Measurements from ENCODE around the gene KCNJ1. TPM values are rescaled to one million over a fixed set of nuclear protein-coding genes. Genes with fewer than 3 reads are reported as not detected.

The KCNJ1 gene
- total and polyA plus RNA-seq, 2 donors (not counting 1 experiment from before 2014, with no cell fraction given): not detected

DNA sequence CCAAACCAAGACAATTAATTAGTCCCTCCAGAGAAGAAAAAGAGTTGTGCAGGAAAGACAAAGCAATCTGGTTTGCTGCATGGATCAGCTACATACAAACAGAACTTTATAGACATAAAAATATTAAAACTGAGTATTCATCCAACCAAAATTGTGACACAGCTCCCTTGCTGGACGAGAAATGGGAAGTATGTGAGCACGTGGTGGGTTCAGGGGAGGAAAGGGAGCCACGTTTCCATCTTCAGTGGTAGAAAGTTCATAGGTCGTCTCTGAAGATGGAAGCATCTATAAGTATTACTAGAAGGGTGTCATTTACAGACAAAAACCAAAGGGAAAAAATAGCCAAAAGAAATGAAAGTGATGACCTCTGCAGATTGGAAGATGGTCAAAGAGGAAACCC is 17.0 kb upstream of the KCNJ1 start:
- no peak overlapping the region for H2AFZ ChIP-seq (ENCODE audit: low read length)
- no peaks in the 10 kb centered on the region for H3K9me3 ChIP-seq (ENCODE audit: control insufficient read depth, insufficient read depth, low read depth, low read length)
- no peak for TF ChIP-seq EZH2 (IDR thresholded peaks at IDR 0.05; ENCODE audit: low read length, missing control alignments)
- peaks cover 18% of the 10 kb centered on the region for H3K27me3 ChIP-seq (ENCODE audit: control insufficient read depth, insufficient read depth, low read length)
- H3K4me2 ChIP-seq (ENCODE audit: extremely low read depth, insufficient read depth, low read length): no peak overlapping the region
- H3K9ac ChIP-seq (ENCODE audit: insufficient read depth, low read length): no peak overlapping the region
- no peak for DNase-seq (ENCODE audit: low read depth in 2 of 2)
- no peaks in the 10 kb centered on the region for H4K20me1 ChIP-seq (ENCODE audit: control insufficient read depth, extremely low read depth, insufficient read depth, low read length)
- no peak overlapping the region for H3K4me3 ChIP-seq (replicated peaks in 1 of 4; ENCODE audit: control extremely low read depth in 1 of 4, insufficient read depth in 1 of 4, low read depth in 3 of 4, low read length in 4 of 4)
- H3K36me3 ChIP-seq (ENCODE audit: control insufficient read depth, insufficient read depth, low read length): no peaks in the 10 kb centered on the region
- no peaks in the 10 kb centered on the region for H3K79me2 ChIP-seq (ENCODE audit: control insufficient read depth, insufficient read depth, low read length)
- no peaks in the 10 kb centered on the region for H3K4me1 ChIP-seq (ENCODE audit: control insufficient read depth, extremely low read depth, insufficient read depth, low read length)
- H3K27ac ChIP-seq (ENCODE audit: insufficient read depth, low read length): no peak overlapping the region

DNA sequence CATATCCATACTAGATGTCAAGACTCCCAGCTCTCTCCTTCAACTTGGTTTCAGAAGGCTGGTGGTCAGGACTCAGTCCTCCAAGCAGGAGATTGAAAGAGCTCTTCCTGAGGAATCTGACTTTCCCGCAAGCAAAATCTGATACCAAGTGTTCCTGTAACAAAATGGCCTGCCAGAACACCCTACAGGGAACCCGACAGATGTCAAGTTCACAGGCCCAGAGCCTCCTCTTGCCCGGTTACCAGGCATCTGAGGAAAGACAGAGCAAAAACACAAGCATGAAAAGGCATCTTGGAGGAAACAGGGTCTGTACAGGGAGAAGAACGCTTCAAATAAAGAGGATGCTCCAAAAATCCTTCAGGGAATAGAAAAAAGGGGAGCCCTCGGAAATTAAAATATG is 15.4 kb upstream of the KCNJ1 start:
- Histone ChIP-seq H3K9ac (ENCODE audit: insufficient read depth, low read length) (no peak overlapping the region), H3K4me3 (replicated peaks in 1 of 4; ENCODE audit: control extremely low read depth in 1 of 4, insufficient read depth in 1 of 4, low read depth in 3 of 4, low read length in 4 of 4) (no peak overlapping the region), H3K4me2 (ENCODE audit: extremely low read depth, insufficient read depth, low read length) (no peak overlapping the region), H3K9me3 (ENCODE audit: control insufficient read depth, insufficient read depth, low read depth, low read length) (no peaks in the 10 kb centered on the region), H3K79me2 (ENCODE audit: control insufficient read depth, insufficient read depth, low read length) (no peaks in the 10 kb centered on the region), H2AFZ (ENCODE audit: low read length) (no peak overlapping the region), H3K36me3 (ENCODE audit: control insufficient read depth, insufficient read depth, low read length) (no peaks in the 10 kb centered on the region), H3K27me3 (ENCODE audit: control insufficient read depth, insufficient read depth, low read length) (peaks cover 22% of the 10 kb centered on the region), H4K20me1 (ENCODE audit: control insufficient read depth, extremely low read depth, insufficient read depth, low read length) (no peaks in the 10 kb centered on the region), H3K27ac (ENCODE audit: insufficient read depth, low read length) (no peak overlapping the region), H3K4me1 (ENCODE audit: control insufficient read depth, extremely low read depth, insufficient read depth, low read length) (no peaks in the 10 kb centered on the region)
- no peak for DNase-seq (ENCODE audit: low read depth in 2 of 2)
- TF ChIP-seq, protein P1, sequence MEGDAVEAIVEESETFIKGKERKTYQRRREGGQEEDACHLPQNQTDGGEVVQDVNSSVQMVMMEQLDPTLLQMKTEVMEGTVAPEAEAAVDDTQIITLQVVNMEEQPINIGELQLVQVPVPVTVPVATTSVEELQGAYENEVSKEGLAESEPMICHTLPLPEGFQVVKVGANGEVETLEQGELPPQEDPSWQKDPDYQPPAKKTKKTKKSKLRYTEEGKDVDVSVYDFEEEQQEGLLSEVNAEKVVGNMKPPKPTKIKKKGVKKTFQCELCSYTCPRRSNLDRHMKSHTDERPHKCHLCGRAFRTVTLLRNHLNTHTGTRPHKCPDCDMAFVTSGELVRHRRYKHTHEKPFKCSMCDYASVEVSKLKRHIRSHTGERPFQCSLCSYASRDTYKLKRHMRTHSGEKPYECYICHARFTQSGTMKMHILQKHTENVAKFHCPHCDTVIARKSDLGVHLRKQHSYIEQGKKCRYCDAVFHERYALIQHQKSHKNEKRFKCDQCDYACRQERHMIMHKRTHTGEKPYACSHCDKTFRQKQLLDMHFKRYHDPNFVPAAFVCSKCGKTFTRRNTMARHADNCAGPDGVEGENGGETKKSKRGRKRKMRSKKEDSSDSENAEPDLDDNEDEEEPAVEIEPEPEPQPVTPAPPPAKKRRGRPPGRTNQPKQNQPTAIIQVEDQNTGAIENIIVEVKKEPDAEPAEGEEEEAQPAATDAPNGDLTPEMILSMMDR (conservative IDR thresholded peaks at IDR 0.05 in 1 of 2, IDR thresholded peaks at IDR 0.05 in 1 of 2; ENCODE audit: low read depth in 1 of 2, low read length in 2 of 2): no peak
- no peak for TF ChIP-seq EZH2 (IDR thresholded peaks at IDR 0.05; ENCODE audit: low read length, missing control alignments)

DNA sequence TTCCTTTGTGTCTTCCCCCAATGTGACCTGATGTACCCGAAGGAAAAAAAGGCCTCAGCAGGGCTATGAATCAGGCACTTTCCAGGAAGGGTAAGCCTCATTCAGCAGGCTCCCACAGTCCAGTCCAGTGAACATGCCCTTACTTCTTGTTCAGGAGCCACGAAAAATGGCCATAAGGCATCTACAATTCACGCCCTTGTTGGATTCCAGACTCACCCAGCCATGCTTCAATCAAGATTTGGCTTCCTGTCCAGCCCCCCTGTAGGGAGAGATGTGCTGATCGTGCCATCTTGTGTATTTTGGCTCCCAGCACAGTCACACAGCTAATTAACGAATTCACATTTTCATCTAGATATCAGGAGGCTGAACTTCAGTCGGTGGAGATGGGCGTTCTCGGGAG is 14.1 kb upstream of the KCNJ1 start:
- Histone ChIP-seq H3K9ac (ENCODE audit: insufficient read depth, low read length) (no peak overlapping the region), H3K27me3 (ENCODE audit: control insufficient read depth, insufficient read depth, low read length) (peaks cover 22% of the 10 kb centered on the region), H4K20me1 (ENCODE audit: control insufficient read depth, extremely low read depth, insufficient read depth, low read length) (no peaks in the 10 kb centered on the region), H3K27ac (ENCODE audit: insufficient read depth, low read length) (no peak overlapping the region), H3K4me1 (ENCODE audit: control insufficient read depth, extremely low read depth, insufficient read depth, low read length) (no peaks in the 10 kb centered on the region), H2AFZ (ENCODE audit: low read length) (no peak overlapping the region), H3K4me3 (replicated peaks in 1 of 4; ENCODE audit: control extremely low read depth in 1 of 4, insufficient read depth in 1 of 4, low read depth in 3 of 4, low read length in 4 of 4) (no peak overlapping the region), H3K36me3 (ENCODE audit: control insufficient read depth, insufficient read depth, low read length) (no peaks in the 10 kb centered on the region), H3K79me2 (ENCODE audit: control insufficient read depth, insufficient read depth, low read length) (no peaks in the 10 kb centered on the region), H3K9me3 (ENCODE audit: control insufficient read depth, insufficient read depth, low read depth, low read length) (no peaks in the 10 kb centered on the region), H3K4me2 (ENCODE audit: extremely low read depth, insufficient read depth, low read length) (no peak overlapping the region)
- no peak for DNase-seq (ENCODE audit: low read depth in 2 of 2)
- no peak for TF ChIP-seq EZH2 (IDR thresholded peaks at IDR 0.05; ENCODE audit: low read length, missing control alignments)
- TF ChIP-seq, protein P1 (conservative IDR thresholded peaks at IDR 0.05 in 1 of 2, IDR thresholded peaks at IDR 0.05 in 1 of 2; ENCODE audit: low read depth in 1 of 2, low read length in 2 of 2): no peak
